ENCODE data around the gene CCDC3.

DNA sequence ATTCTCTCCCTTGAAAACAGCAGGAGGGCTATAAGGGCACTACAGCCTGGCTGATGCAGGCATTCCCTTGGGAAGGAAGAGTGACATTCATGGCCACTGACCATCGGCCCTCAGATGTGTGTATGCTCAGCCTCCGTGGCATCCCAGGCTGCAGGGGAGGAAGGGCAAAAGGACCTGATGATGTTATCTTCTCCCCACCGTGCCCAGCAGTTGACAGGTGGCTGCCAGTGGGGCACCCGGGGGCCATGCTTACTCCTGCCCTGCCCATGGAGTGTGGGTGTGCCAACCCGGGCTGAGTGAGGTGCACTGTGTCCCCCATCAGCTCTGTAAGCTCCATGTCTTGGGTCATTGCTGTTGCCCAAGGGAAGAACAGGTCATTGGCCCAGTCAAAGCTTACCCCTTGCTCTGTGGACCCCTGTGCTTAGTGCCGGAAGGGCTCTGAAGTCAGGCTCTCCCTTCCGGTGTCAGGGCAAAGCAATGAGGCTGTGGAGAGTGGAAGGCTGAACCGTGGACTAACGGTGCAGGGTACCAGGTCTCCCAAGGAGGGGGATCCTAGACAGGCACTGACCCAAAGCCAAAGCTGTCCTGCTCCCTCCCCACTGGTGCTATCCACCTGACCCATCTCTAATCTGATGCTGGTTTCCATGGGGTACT, 92.2 kb downstream of the CCDC3 start:
- TF ChIP-seq, protein P1, sequence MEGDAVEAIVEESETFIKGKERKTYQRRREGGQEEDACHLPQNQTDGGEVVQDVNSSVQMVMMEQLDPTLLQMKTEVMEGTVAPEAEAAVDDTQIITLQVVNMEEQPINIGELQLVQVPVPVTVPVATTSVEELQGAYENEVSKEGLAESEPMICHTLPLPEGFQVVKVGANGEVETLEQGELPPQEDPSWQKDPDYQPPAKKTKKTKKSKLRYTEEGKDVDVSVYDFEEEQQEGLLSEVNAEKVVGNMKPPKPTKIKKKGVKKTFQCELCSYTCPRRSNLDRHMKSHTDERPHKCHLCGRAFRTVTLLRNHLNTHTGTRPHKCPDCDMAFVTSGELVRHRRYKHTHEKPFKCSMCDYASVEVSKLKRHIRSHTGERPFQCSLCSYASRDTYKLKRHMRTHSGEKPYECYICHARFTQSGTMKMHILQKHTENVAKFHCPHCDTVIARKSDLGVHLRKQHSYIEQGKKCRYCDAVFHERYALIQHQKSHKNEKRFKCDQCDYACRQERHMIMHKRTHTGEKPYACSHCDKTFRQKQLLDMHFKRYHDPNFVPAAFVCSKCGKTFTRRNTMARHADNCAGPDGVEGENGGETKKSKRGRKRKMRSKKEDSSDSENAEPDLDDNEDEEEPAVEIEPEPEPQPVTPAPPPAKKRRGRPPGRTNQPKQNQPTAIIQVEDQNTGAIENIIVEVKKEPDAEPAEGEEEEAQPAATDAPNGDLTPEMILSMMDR (conservative IDR thresholded peaks at IDR 0.05; ENCODE audit: low read depth, low read length), result no peak
- TF ChIP-seq EZH2phosphoT487 (IDR thresholded peaks at IDR 0.05; ENCODE audit: borderline replicate concordance, low read length), result no peak
